T follicular helper cell (primary cell): ENCODE results near the gene CALHM3.
"Not testable (repeated sequence)": the region's sequence is repeated elsewhere in the genome, so short reads cannot be mapped to it uniquely, and the experiment has no call there.

ENCODE experiments used
- DNase-seq: peaks from one replicate; pipeline ENCODE4 v3.0.0-alpha.2; 2020; ENCODE audit warnings: low read depth
- total RNA-seq, 2 experiments: gene quantifications; one replicate each; lab custom pipeline; 2026; lab: John Stamatoyannopoulos, UW

The CALHM3 gene
- total RNA-seq, result 0 reads per million in 2 experiments

DNA sequence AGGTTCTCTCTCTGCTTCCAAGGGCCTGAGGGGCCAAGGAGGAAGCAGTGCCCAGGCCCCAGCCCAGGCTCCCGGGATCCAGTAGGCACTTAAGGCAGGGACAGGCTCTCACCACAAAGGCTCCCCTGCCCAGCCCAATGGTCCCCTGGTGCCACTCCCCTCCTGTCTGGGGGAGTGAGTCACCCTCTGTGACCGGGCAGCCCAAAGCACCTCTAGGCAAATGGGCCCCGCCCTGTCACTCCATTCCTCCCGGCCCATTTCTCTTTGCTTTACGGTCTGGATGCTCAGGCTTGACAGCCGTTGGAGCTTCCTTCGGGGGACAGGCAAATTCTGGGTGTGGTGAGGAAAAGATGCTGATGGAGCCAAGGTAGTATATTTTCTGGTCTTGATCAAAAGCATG is at the start of gene CALHM3:
CALHM3 (minus strand) TSS at position 106 of the 400 bp plus-strand sequence. CDS start 208 bp downstream, outside the sequence.
- DNase-seq, result no peak

- DNase-seq, result no peak
These were observed 49.5 kb upstream of the CALHM3 start for GRCh38 chr10:103528549-103528948.

DNA sequence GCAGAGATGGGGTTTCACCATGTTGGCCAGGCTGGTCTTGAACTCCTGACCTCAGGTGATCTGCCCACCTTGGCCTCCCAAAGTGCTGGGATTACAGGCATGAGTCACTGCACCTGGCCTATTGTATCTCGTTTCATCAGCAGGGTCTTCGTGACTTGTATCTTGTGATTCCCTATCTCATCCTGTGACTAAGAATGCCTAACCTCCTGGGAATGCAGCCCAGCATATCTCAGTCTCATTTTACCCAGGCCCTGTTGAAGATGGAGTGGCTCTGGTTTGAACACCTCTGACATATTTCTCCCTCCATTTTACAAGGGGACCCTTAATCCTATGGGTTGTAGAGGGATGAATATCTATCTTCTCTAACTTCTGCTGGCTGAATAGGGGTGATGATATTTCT is 48.4 kb upstream of the CALHM3 start:
- not testable (repeated sequence) for DNase-seq

DNA sequence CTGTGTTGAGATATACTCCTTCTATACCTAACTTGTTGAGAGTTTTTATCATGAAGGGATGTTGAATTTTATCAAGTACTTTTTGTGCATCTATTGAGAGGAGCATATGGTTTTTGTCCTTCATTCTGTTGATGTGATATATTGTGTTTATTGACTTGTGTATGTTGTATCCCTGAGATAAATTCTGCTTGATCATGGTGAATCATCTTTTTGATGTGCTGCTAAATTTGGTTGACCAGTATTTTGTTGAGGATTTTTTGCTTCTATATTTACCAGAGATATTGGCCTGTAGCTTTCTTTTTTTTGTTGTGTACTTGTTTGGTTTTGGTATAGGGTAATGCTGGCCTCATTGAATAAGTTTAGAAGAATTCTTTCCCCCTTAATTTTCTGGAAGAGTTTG is 46.9 kb upstream of the CALHM3 start:
- DNase-seq, result no peak

DNA sequence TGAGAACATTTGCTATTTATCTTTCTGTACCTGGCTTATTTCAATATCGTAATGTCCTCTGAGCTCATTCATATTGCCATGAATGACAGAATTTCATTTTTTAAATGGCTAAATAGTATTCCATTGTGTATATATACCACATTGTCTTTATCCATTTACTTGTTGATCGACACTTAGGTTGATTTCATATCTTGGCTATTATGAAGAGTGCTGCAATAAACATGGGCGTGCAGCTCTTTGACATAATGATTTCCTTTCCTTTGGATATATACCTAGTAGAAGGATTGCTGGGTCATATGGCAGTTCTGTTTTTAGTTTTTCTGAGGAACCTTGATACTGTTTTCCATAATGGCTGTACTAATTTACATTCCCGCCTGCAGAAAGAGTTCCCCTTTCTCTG is 44.6 kb upstream of the CALHM3 start:
- DNase-seq, result no peak

- not testable (repeated sequence) for DNase-seq
These were observed 43.0 kb upstream of the CALHM3 start for GRCh38 chr10:103522006-103522405.

DNA sequence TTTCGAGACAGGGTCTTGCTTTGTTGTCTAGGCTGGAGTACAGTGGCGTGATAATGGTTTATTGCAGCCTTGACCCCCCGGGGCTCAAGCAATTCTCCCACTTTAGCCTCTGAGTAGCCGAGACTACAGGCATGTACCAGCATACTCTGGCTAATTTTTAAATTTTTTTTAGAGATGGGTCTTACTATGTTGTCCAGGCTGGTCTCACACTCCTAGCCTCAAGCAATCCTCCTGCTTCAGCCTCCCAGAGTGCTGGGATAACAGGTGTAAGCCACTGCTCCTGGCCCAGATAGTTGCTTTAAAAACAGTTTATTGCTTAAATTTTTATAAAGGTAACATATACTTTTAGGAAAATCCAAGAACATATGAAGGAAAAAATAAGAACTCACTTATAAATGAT is 40.8 kb upstream of the CALHM3 start:
- no peak for DNase-seq

DNA sequence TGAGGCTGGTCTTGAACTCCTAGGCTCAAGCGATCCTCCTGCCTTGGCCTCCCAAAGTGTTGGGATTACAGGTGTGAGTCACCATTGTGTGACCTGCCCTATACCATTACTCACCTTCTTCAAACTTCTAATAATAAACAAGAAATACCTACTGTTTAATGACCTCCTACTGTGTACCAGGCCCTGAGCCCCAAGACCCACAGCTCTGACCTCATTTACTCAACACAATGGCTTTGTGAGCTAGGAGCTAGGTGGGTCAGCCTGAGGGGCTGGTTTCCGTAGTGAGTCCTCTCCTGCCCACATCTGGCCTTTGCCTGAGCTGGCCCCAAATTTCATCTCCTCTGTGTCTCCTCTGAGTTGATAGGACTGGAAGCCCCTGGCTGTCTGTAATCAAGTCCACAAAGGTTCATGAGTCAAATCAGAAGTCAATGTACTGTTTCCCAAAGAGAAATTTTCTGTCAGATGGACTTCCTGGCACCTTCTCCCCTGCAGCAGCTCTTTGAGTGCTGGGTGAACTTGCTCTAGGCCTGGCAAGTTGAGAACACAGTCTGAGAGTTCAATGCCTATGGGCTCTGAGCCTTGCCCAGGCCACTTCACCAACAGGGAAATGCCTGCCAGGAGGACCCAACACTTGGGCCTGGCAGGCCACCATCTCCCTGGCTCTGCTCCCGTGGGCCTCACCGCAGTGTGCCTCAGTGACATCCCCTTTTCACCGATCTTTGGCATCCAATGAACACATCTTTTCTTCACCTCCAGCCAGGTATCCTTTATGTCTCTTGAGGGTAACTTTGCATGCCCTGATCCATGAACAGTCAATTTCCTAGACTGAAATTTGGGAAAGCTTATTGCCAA is 38.4 kb upstream of the CALHM3 start:
- DNase-seq, result no peak

- no peak for DNase-seq
These were observed 35.2 kb upstream of the CALHM3 start for GRCh38 chr10:103514244-103514643.

DNA sequence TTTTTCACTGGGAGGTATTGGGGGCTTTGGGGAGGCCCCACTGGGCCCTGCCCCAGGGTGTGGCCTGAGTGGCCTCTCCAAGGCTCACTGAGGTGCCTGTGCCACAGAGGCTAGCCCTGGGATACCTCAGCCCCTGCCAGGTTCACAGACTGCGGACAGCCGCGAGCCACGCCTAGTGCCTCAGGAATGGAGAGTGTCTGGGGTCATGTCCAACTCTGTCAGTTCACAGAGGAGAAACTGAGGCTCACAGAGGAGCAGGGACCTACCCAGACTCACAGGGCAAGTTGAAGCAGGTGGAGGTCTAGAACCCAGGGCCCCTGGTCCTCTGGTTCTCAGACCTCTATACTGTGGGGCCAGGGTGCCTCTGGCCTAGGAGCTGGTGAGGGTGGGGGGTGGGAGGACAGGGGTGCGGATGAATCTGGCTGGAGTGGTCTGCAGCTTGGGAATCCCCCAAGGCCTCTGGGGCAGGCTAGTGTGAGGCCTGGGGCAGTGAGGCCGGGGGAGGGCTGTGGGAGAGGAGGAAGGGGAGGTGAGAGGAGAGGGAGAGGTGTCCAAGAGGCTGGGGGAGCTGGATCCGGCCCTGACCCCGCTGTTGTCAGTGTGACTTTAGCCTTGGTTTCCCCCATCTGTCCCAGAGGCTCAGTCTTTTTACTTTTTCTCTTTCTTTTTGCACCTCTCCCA is 34.5 kb upstream of the CALHM3 start:
- no peak for DNase-seq

- no peak for DNase-seq
These were observed 33.7 kb upstream of the CALHM3 start for GRCh38 chr10:103512591-103513379.

DNA sequence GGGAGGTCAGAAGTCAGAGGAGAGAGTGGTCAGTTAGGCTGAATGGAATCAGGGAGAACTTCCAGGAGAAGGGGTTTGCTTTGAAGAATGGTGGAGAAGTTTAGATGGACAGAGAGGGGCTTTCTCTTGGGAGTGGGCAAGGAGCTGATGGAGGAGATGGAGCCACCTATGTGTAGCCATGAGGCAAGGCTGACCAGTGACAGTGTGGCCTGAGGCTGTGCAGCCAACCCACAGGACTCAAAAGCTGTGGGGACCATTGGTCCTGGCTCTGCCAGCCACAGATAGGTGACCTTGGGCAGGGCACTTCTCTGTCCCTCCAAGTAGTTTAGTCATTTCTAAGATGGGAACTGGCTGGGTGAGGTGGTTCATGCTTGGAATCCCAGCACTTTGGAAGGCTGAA is 33.1 kb upstream of the CALHM3 start:
- DNase-seq, result no peak

- DNase-seq, result no peak
These were observed 32.0 kb upstream of the CALHM3 start for GRCh38 chr10:103510791-103511752.

DNA sequence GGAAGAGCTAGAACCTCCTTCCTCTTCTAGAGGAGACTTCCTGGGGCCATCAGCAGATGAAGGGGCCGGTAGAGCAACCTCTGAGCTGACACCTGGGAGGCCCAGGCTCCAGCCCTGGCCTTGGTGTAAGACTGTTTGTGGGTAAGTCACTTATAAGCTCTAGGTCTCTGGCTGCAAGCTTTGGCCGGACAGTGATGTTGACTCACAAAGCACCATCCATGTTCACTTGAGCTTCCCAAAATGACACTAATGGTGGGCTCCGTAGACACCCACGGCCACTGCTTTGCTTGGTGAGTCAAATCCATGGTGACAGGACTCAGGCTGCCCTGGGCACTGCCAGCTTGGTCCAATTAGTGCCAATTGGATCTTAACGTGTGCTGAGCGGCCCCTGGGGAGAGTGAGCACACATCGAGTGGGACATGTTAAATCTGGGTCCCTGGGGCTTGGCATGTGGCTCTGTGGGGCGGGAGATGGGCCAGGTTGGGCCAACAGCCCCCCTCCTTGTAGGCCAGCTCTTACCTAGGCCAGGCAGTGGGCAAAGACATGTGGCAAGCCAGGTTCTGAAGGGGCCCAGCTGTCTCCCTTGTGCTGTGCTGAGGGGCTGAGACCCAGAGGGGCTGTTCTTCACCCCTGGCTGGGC is 31.1 kb upstream of the CALHM3 start:
- no peak for DNase-seq

DNA sequence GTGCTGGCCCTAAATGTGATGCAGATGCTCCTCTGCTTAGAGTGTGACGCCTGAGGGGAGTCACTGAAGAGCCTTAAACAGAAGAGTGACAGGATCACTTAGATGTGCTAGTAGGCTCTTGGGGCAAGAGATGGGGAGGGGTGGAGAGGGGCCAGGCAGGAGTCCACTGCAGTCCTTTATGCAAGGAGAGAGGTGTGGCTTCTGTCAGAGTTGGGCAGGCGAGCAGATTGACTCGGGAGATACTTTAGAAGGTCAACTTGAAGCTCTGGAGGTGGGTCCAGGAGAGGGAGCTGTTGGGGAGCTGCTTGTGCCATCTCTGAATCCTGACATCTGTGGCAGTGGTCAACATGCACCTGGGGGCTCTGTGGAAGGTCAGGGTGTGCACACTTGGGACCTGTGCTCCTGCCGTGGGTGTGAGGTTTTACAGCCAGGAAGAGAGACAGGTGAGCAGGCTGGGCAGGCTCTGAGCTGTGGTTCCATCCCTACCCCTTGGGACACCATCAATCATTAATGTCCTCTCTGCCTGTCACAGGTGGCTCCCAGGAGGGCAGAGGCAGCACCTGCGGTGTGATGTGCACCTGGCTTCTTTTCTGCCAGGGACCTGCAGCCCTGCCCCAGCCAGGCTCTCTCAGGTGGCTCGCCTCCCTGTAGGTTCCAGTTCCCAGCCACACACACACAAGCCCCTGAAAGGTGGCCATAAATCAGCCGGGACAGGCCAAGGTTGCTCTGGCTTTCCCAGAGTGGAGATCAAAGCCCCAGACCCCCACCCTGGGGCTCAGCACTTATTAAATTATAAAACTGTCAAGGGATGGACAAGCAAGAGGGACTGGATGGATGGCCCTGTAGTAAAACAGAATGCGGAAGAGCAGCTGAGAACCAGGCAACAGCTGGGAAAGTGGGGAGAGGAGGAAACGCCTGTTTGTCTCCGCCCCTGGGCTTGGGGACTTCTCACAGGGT is 28.5 kb upstream of the CALHM3 start:
- DNase-seq, result no peak

DNA sequence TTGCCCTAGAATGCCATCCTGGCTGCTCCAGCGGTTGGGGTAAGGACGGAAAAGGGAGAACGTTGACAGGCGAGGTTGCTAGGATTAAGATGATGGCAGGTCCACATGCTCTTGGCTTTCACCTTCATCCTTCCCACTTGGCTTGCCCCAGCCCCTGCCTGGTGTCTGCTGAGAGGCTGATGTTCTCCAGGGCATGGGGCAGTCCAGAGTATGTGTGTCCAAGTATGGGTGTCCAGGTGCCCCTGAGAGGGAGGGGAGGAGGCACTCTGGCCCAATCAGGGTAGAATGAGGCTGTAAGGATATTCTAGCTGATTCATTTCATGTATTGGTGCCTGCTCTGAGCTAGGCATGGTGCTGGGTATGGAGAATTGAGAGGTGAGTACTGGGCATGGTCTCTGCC is 27.0 kb upstream of the CALHM3 start:
- no peak for DNase-seq

DNA sequence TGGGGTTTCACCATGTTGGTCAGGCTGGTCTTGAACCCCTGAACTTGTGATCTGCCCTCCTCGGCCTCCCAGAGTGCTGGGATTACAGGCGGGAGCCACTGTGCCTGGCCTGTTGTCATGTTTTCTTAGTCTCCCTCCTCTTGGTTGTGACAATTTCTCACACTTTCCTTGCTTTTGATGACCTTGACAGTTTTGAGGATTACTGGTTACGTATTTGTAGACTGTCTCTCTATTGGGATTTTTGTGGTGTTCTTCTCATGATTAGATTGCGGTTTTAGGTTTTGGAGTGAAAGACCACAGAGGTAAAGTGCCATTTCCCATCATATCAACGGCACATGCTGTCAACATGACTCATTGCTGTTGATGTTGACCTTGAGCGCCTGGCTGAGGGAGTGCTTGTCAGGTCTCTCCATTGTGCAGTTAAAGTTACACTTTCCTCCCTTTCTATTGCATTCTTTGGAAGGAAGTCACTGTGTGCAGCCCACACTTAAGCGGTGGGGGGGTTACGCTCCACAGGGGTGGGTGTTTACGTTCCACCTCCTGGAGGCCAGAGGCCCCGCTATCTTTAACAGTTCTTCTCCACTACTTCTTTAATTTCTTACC is 25.2 kb upstream of the CALHM3 start:
- DNase-seq, result no peak

- DNase-seq, result not testable (repeated sequence)
These were observed 24.7 kb upstream of the CALHM3 start for GRCh38 chr10:103503777-103504176.
